Activated CD4-positive, alpha-beta T cell treated with anti-CD3 and anti-CD28 coated beads, Interleukin-2, Interleukin-4, amounts not matched to agents 100 ng/mL and 50 ng/mL, durations not matched to agents 16 hours and 8 hours (primary cell): ENCODE measurements around the gene TFEB.

Experiments
- DNase-seq: peaks from one replicate; pipeline ENCODE4 v3.0.0-alpha.2; 2020; ENCODE audit warnings: low spot score

Gene TFEB

DNA sequence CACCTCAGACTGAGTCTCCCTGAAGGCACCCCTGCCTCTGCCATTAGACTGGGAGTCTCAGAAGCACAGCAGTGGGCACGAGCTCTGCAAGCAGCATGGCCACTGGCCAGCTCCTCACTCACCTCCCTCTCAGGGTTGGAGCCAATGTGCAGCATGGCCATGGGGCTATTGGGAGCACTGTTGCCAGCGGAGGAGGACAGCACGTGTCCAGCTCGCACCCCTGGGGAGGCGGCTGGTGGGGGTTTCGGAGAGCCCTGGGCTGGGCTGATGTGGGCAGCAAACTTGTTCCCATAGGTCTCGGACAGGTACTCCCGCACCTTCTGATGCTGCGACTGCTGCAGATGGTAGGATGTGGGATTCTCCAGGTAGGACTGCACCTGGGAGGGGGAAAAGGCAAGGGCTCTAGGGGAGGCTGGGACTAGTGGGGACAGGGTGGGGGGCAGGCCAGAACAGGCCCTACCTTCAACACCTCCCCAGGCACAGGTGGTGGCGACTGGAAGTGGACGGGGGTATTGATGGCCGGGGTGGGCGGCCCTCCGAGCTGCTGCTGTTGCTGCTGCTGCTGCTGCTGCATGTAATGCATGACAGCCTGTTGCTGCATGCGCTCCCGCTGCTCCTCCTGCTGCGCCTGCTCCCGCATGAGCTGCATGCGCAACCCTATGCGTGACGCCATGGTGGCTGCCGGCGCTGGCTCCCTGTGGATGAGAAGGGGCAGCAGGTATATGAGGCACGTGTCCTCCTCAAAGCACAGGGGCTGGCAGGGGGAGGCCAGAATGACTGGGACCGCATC is 44.7 kb downstream of the TFEB start:
- DNase-seq: no peak

DNA sequence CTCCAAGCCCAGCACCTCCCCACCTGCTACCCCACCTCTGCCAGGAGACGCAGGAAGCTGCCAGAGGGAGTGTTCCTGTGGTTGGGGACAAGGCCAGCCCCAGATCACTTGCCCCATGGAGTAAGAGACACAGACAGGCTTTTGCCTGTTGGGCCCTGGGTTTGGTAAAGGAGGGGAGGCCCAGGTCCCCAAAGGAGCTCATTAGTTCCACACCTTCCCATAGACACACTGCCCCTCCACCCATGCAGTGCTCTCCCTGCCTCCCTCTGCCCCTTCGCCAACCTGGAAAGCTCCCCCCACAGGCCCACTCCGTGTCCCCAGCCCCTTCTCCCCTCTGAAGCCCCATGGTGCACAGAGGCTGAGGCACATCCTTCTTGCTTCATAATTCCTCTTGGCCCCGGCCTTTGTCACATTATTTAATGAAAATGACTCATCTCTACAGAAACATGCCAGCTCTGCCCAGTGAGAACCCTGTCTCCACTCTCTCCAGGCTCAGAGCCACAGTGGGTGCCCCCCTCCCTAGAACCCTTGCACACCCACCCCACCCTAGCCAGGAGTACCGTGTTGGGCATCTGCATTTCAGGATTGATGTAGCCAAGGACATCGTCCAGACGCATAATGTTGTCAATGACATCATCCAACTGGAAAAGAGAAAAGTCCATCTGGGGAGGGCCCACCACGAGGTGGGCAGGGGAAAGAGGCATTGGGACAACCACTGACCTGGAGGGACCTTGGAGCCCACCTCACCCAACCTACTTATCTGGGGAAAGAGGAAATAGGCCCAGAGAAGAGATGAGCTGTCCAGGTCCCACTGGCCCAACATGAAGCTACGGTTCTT is 46.0 kb downstream of the TFEB start:
- DNase-seq: no peak

DNA sequence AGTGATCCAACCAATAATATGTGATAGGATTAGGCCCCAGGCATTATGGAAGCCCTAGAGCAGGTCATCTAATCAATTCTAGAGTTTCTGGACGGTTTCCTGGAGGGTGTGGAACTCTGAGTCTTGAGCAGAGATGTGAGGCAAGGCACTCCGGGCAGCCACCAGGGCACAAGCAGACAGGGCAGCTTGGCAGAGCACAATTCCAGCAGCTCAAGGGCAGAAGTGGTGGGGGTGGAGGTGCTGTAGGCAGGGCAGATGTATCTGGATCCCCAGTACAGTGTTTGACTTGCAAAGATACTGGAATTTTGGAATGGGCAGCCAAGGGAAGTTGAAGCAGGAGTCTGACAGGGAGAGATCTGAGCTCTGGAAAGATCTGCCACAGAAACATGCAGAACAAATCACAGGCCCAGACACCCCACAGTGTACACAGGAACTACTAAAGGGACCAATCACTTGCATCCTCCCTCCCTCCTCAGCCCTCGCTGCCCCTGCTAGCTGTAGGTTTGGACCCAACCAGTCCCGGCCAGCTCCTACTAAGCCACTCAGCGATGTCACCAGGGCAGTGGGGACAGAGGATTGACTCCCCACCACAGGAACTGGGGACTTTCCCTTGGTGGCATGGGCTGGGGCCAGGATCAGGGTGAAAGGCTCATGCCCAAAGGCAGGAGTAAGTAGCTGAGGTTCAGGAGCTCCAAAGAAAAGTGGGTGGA is 47.0 kb downstream of the TFEB start:
- no peak for DNase-seq

DNA sequence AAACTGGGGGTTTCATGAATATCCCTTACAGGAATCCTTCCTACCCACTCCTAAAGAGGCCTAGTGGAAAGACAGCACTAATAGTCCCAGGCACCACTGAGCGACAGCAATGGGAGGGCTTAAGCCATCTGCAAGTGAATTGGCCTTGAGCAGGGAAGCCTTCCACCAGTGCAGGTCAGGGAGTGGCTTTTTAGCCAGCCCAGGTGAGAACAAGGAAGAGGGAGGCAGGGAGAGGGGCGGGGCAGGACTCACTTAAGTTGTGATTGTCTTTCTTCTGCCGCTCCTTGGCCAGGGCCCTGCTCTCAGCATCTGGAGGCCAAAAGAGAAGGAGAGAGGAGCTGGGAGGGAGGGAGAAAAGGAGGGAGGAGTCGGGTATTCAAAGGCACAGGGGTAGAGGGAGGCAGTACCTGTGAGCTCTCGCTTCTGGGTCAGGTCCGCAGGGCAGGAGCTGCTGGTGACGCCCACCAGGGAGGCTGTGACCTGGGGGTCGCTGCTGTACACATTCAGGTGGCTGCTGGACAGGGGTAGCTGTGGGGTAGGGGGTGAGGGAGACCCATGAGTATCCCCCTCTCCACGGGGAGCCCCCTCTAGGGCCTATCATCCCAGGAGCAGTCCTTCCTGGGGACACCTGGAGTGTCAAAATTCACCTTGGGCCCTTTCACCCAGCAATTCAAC is 47.8 kb downstream of the TFEB start:
- no peak for DNase-seq

DNA sequence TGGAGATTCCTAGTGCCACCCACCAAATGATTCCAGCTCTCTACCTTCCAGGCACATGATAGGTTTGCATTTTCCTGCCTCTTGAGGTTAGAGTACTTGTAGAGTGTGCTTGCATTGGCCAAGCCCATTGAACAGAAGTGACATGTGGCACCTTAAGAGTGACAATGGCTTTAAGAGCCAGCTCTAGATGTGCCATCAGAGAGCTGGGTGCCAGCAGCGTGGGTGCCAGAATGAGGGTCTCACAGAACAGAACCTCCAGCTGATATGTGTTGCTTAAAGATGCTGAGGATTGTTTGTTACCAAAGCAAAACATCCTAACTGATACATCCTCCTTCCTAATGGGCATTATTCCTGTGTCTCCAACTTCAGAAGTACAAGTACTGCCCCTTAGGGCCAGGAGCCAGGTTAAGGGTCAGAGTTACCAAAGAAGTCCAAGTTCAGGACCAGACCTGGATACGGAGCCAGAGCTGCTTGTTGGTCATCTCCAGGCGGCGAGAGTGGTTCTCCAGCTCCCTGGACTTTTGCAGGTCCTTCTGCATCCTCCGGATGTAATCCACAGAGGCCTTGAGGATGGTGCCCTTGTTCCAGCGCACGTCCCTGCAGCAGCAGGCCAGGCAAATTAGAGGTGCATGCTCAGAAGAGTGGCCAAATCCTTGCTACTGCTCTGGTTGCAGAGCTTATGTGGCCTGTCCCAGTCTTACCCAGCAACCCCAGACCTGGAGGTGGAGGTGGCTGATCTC is 49.6 kb downstream of the TFEB start:
- DNase-seq: no peak

DNA sequence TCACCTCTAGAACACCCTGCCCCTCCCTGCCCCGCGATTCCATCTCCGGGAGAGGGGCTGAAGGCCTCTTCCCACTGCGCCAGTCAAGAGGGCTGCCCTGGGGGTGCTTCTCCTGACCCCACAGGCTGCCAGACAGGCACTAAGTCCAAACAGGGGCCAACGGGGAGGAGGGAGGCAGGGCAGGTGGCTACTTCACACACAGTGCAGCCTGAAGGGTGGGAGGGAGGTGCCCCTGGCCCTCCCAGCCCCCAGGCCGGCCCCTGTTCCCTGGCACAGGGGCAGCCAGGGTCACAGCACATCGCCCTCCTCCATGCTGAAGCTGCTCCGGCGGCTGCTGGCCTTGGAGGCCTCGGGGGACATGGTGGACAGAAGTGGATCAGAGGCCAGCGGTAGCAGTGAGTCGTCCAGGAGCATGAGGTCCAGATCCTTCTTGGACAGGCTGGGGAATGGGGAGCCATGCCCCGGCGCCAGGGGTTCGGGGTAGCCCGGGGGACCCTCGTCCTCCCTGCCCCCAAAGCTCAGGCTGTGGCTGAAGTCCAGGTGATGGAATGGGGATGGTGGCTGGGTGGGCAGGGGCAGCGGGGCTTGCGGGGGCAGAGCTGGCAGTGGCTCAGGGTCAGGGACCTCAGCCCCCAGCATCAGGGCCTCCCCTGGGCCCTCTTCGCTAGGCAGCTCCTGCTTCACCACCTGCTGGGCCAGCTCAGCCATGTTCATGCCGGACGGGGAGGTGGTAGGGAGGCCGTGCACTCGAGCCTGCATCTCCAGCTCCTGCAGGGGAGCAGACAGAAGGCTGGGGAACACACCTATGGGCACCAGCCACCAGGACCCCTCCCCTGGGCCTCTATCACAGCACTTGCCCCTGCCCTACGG is 50.9 kb downstream of the TFEB start:
- no peak for DNase-seq

DNA sequence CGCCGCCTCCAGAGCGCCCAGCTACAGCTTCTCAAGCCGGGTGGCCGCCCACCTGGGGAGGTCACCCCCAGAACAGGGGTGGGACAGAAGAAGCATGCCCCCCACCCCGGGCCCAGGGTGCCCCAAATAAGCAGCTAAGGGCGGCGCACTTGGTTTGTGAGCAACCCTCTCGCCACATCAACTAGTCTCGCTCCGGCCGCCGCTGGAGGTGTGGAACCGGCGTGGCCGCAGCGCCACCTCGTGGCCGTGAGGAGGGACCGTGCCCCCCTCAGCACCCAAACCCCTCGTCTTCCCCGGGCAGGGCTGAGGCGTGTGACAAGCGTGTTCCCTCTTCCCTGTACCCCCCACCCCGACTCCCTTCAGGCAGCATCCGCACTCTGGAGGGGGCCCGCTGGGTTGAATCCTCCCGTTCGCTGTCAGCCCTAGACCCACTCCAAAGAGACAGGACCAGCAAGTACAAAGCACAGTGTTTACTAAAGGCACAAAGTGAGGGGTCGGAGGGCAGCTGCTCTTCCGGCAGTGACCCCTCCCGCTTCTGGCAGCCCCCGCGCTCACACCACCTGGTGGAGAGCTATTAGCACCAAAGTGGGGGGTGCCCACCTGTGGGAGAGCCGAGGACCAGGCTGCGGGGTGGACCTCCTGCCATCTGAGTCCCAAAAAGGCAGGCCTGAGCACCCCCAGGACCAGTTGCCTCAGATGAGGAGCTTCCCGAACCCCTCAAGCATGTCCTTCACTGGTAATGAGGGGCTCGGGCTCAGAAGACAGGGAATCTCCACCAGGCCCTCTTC is 51.7 kb downstream of the TFEB start:
- DNase-seq: peak; percentile 82

DNA sequence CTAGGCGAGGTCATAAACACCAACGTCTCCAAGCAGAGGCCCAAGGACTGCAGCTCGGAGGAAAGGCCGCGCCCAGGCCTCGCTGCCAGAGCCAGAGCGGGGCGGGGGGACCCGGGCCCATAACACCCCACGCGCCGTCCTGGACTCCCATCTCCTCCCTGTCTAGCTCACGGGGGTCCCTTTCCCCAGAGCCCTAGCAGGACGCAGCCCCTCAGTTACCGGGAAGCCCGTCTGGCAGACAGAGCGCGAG is 52.2 kb downstream of the TFEB start:
- DNase-seq: no peak

DNA sequence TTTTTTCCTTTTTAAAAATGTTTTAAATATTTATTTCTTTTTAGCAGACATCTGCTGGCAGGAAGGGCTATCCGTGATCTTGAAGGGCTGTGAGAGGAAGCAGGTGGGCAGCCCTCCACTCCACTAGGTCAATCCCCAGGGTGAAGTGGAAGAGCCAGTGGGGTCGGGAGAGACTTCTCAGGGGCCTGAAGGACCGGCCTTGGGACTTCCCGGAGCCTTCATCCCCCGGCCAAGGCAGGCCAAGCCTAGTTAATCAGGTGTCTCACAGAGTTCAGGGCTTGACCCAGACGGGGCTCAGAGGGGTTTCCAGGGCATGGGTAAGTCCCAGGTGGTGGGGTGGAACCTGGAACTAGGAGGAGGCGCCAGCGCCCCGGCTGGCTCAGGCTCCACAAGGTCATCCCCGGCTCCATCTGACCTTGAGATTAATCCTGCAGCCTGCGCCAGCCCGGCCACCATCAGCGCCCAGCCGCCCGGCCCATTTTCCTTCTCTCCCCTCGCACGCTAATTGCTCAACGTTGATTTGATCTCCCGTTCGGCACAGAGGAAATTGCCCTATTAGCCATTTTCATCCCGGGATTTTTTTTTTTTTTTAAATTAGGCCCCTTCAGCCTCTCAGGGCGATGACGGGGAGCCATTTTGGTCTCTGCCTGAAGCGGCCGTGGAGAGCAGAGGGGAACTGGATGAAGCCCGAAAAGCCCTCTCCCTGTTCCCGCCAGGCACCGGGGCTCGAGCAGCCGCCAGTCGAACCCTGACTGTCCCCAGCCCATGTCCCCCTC is 52.7 kb downstream of the TFEB start:
- no peak for DNase-seq

DNA sequence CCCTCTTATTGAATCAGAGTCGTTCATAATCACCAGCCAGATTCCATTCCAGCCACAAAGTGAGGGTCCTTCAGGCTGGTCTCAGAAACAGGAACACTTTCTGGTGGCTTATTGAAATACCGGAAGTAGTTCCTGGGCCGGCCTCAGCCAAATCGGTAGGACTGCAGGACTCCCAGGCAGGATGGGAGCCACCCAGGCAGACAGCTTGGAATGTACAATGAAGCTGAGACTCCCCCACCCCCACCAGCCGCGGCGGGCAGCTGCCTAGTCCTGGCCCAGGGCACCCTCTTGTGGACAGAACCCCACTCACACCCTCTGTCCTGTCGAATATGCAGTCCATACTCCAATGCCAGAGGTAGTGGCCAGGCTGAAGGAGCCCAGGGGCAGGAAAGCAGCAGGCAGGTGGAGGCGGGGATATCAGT is 53.3 kb downstream of the TFEB start:
- peak; percentile 68 for DNase-seq

DNA sequence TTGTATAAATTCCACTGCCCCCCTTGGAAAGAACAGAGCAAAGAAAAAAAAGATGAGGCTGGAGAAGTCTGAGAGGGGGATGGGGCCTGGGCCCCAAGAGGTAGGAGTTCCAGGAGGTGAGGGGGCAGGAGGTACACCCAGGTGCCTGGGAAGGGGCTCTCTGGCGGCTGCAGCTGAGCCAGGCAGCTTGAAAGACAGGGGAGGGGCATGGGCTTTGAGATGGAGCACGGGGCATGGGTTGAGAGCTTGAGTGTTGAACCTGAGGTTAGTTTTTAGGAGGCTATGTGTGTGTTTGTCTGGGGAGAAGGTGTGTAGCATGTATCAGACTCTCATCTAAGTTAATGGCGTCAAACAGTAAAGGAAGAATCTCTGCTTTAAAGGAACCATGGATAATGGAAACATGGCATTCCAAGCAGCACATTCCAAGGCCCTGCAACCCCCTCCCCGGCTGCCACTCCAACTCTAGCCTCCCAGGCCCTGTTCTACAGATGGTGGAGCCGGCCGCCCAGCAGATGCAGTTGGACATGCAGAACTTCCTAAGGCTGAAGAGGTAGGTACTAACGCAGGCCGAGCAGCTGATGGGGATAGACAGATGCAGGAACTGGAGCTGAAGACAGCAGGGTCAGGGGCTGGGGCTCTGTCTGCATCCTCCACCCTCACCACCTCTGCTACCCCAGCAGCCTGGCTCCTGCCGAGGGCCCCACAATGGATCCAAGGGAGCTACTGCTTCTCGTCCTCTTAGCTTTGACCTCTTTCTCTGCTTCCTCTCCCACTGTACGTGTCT is 55.0 kb downstream of the TFEB start:
- no peak for DNase-seq

DNA sequence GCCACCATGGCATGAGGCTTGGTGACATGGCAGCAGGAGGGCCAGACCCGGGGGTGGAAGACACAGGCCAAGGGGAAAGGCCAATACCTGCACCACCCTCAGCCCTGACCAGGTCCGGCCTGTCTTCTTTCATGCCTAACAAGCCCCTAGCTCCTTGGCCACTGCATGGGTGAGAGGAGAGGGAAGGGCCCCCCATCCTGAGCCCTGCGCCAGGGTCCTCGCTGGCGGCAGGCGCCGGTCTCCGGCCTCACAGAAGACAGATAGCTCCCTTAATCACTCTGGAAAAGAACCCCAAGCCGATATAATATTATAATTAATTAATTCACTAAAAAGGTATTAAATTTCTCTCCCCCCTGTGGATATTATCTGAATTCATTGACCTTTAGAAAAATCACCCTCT is 55.7 kb downstream of the TFEB start:
- DNase-seq: no peak

DNA sequence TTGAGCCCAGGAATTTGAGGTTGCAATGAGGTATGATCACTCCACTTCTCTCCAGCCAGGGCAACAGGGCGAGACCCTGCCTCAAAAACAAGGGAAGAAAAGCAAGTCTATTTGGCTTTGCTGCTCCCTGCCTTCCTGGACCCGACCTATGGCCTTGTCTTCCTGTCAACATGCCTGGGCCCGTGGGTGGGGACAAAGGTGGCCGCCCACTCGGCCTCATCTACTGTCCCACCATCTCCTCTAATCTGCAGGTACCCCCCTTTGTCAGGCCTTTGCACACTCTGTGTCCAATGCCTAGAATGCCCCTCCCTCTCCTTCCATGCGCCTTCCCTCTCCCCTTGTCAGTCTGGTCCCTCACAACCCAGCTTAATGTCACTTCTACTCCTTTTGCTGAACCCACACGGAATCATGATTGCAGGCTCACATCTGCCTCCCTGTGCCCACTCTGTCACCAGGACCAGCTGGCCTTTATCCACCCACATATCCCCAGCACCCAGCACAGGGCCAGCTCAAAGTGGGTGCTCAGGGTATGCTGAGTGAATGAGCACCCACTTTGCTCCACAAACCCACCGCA is 56.8 kb downstream of the TFEB start:
- no peak for DNase-seq

DNA sequence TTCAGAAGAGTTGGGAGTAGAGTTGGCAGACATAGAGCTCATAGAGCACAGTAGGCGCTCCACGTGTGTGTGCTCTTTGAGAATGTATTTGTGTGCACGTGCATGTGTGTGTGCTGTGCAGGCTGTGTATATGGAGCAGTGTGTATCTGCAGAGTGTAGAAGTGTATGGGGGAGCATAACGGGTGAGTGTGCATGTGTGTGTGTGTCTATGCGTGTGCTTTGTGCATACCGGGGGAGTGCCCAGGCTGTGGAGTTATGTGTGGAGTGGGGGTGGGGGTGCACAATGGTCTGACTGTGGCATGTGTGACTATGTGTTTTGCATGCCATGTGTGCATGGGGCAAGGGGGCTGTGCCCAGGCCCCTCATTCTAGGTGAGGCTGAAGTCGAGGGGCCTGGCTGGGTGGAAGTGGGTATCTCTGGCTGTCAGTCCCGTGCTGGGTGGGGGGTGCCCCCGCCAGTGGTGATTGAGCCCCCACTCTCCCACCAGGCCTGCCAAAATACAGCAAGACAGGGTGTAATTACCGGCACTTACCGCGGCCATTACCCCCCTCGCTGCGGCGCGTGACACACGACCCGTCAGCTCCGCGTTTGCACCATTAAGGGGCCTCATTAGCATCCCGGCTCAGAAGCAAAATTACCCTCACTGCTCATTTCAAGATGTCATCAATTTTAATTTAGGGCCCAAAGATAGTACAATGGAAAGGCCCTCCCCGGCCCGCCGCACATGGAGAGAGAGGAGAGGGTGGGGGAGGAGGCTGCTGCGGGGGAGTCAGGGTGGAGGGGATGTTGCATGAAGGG is 58.1 kb downstream of the TFEB start:
- DNase-seq: no peak

DNA sequence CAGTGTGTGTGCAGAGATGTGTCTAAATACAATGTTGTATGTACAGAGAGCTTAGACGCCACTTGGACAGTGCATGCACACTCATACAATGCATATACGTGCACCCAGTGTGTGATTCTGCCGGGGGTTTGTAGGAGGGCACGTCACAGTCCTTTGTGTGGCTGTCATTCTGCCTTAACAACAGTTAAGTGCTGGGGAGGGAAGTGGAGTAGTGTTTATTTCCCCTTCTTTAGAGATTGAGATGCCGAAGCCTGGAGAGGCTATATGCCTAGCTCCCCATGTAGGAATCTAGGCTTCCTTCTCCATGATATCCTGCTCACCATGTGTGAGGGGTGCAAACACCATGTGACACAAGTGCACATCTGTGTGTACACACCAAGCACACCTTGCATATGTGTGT is 59.0 kb downstream of the TFEB start:
- no peak for DNase-seq

DNA sequence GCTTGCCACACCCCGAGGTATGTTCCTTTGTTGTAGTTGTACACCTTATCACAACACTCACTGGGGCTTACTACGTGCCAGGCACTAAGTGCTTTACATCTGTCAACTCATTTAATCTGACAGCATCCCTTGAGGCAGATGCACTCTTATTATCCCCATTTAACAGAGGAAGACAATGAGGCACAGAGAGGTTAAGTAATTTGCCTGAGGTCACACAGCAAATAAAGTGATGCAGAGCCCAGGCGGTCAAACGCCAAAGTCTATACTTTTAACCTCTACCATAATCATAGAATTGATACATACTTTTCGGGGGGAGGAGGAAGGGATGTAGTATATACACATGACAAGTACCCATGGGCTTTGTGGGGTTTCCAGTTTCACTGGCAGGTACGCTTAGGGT is 59.4 kb downstream of the TFEB start:
- no peak for DNase-seq

DNA sequence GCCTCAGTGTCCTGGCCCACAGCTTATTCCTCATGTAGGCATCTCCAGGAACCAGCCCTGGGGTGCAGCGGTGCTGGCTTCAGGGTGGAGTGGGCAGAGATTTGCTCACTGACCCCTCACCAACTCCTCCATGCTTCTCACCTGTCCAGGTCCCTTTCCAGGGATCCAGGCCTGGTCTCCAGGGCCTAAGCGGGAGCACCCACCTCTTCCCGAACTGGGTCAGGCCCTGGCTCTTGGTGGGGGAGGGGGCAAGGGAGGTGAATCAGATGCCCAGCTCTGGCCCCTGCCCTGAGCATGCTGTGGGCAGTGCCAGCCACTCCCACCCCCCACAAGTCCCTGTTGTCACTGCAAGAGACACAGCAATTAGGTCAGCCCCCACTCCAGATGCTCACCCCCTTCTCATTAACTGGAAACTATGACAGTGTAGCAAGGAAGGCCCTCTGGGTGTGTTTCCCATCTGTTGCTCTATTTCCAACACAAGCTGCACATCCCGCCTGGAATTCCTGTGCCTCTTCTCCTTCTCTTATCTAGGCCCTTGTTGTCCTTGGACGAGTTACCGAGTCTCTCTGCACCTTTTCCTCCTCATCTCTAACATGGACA is 60.1 kb downstream of the TFEB start:
- no peak for DNase-seq
